Stimulated activated CD4-positive, alpha-beta T cell treated with anti-CD3 and anti-CD28 coated beads, Interleukin-1b, Interleukin-23, amount 100 ng/mL, for 48 hours (primary cell): ENCODE results near the gene MSI2.

Source experiments
- DNase-seq: peaks from one replicate; pipeline ENCODE4 v3.0.0-alpha.2; 2020

Gene MSI2

GRCh38 chr17:57567251-57567650, 310.9 kb downstream of the MSI2 start:
- no peak for DNase-seq

GRCh38 chr17:57568340-57568739, 312.0 kb downstream of the MSI2 start:
- no peak for DNase-seq

- no peak for DNase-seq
Observed at GRCh38 chr17:57569021-57569420, 312.7 kb downstream of the MSI2 start.

- no peak for DNase-seq
Observed at GRCh38 chr17:57569853-57570252, 313.5 kb downstream of the MSI2 start.

- no peak for DNase-seq
Observed at GRCh38 chr17:57570724-57571344, 314.5 kb downstream of the MSI2 start.

- no peak for DNase-seq
Observed at GRCh38 chr17:57572062-57572461, 315.7 kb downstream of the MSI2 start.

- no peak for DNase-seq
Observed at GRCh38 chr17:57572600-57572999, 316.3 kb downstream of the MSI2 start.

GRCh38 chr17:57574040-57574513, 317.8 kb downstream of the MSI2 start:
- DNase-seq = no peak

- DNase-seq = no peak
Observed at GRCh38 chr17:57576744-57577143, 320.4 kb downstream of the MSI2 start.

- no peak for DNase-seq
Observed at GRCh38 chr17:57577751-57578607, 321.7 kb downstream of the MSI2 start.

- no peak for DNase-seq
Observed at GRCh38 chr17:57578608-57579225, 322.4 kb downstream of the MSI2 start.

- no peak for DNase-seq
Observed at GRCh38 chr17:57579245-57579644, 322.9 kb downstream of the MSI2 start.

- DNase-seq = no peak
Observed at GRCh38 chr17:57580055-57580739, 323.9 kb downstream of the MSI2 start.

- DNase-seq = no peak
Observed at GRCh38 chr17:57582881-57583756, 326.8 kb downstream of the MSI2 start.

- no peak for DNase-seq
Observed at GRCh38 chr17:57584050-57584551, 327.8 kb downstream of the MSI2 start.

- DNase-seq = no peak
Observed at GRCh38 chr17:57585341-57586195, 329.2 kb downstream of the MSI2 start.

GRCh38 chr17:57586196-57586740, 329.9 kb downstream of the MSI2 start:
- DNase-seq = no peak

GRCh38 chr17:57586742-57587141, 330.4 kb downstream of the MSI2 start:
- DNase-seq = no peak

- no peak for DNase-seq
Observed at GRCh38 chr17:57587193-57587969, 331.1 kb downstream of the MSI2 start.

- no peak for DNase-seq
Observed at GRCh38 chr17:57588086-57588485, 331.8 kb downstream of the MSI2 start.
